HepG2 (cell line): ENCODE measurements around the gene PCAT6. TPM values are rescaled to one million over a fixed set of nuclear protein-coding genes. Genes with fewer than 3 reads are reported as not detected.

Experiments
- BORCS8-MEF2B ChIP-seq: sonication (generic); formaldehyde crosslinking; IDR thresholded peaks from 2 replicates; pipeline ENCODE4 v1.8.0; 2022; ENCODE audit warnings: mild to moderate bottlenecking, missing genetic modification reagents
- DRAP1 ChIP-seq: IDR thresholded peaks from 2 replicates; pipeline ENCODE4 v1.6.1; 2016; ENCODE audit warnings: missing genetic modification reagents, missing compliant biosample characterization
- FOSL1 ChIP-seq: sonication (generic); formaldehyde crosslinking; IDR thresholded peaks from 2 replicates; pipeline ENCODE4 v1.9.0; 2021; ENCODE audit warnings: missing genetic modification reagents, borderline replicate concordance
- GABPB1 ChIP-seq: IDR thresholded peaks from 2 replicates; pipeline ENCODE4 v1.6.1; 2016; ENCODE audit warnings: mild to moderate bottlenecking, missing genetic modification reagents, moderate library complexity, missing compliant biosample characterization
- HDAC2 ChIP-seq: sonication (generic); formaldehyde crosslinking; IDR thresholded peaks from 2 replicates; pipeline ENCODE4 v1.4.0; 2020; ENCODE audit warnings: missing genetic modification reagents
- HMG20A ChIP-seq: IDR thresholded peaks from 2 replicates; pipeline ENCODE4 v1.6.1; 2016; ENCODE audit warnings: borderline replicate concordance
- MAF1 ChIP-seq: sonication (generic); formaldehyde crosslinking; IDR thresholded peaks from 2 replicates; pipeline ENCODE4 v1.5.0; 2020; ENCODE audit warnings: missing genetic modification reagents, borderline replicate concordance
- MAZ ChIP-seq, 2 experiments: sonication (generic) in 1 of 2; formaldehyde crosslinking in 1 of 2; IDR thresholded peaks; 2 replicates each; pipeline versions ENCODE4 v1.5.0 to v1.6.1; 2012 to 2020; ENCODE audit warnings: low read depth in 2 of 2, mild to moderate bottlenecking in 2 of 2, borderline replicate concordance in 1 of 2, improper control_type of control experiment in 1 of 2, low read length in 1 of 2, missing genetic modification reagents in 1 of 2, moderate library complexity in 1 of 2
- MIXL1 ChIP-seq: IDR thresholded peaks from 2 replicates; pipeline ENCODE4 v1.6.1; 2016
- NFATC3 ChIP-seq: sonication (generic); formaldehyde crosslinking; IDR thresholded peaks from 2 replicates; pipeline ENCODE4 v1.5.1; 2020; ENCODE audit warnings: mild to moderate bottlenecking, missing genetic modification reagents
- PHF20 ChIP-seq: sonication (generic); formaldehyde crosslinking; IDR thresholded peaks from 2 replicates; pipeline ENCODE4 v1.5.0; 2020; ENCODE audit warnings: mild to moderate bottlenecking, missing genetic modification reagents
- RARA ChIP-seq: IDR thresholded peaks from 2 replicates; pipeline ENCODE4 v1.6.1; 2016; ENCODE audit warnings: missing genetic modification reagents, missing compliant biosample characterization
- REPIN1 ChIP-seq: sonication (generic); formaldehyde crosslinking; IDR thresholded peaks from 2 replicates; pipeline ENCODE4 v1.8.0; 2022; ENCODE audit warnings: missing genetic modification reagents, low read depth, mild to moderate bottlenecking, borderline replicate concordance
- SALL2 ChIP-seq: sonication (generic); formaldehyde crosslinking; IDR thresholded peaks from 2 replicates; pipeline ENCODE4 v1.8.1; 2023; ENCODE audit warnings: mild to moderate bottlenecking, missing genetic modification reagents, inconsistent platforms
- SCMH1 ChIP-seq: sonication (generic); formaldehyde crosslinking; IDR thresholded peaks from 2 replicates; pipeline ENCODE4 v1.9.0; 2021; ENCODE audit warnings: missing genetic modification reagents, mild to moderate bottlenecking, borderline replicate concordance
- SKI ChIP-seq: fragments of 450-650 bp; IDR thresholded peaks from one replicate; pipeline ENCODE4 v1.6.1; 2018; ENCODE audit warnings: mild to moderate bottlenecking; ENCODE audit not compliant: partially characterized antibody
- SNAPC2 ChIP-seq: sonication (generic); formaldehyde crosslinking; IDR thresholded peaks from 2 replicates; pipeline ENCODE4 v1.8.1; 2022; ENCODE audit warnings: mild to moderate bottlenecking, missing genetic modification reagents
- THAP9 ChIP-seq: sonication (generic); formaldehyde crosslinking; IDR thresholded peaks from 2 replicates; pipeline ENCODE4; 2020; ENCODE audit warnings: missing genetic modification reagents, mild to moderate bottlenecking, borderline replicate concordance
- ZNF124 ChIP-seq: sonication (generic); formaldehyde crosslinking; IDR thresholded peaks from 2 replicates; pipeline ENCODE4 v1.4.0; 2020; ENCODE audit warnings: missing genetic modification reagents
- ZNF232 ChIP-seq: sonication (generic); formaldehyde crosslinking; IDR thresholded peaks from 2 replicates; pipeline ENCODE4 v1.4.0; 2020; ENCODE audit warnings: missing genetic modification reagents, borderline replicate concordance
- ZNF256 ChIP-seq: sonication (generic); formaldehyde crosslinking; conservative IDR thresholded peaks from 2 replicates; pipeline ENCODE4 v1.4.0; 2020; ENCODE audit warnings: missing genetic modification reagents
- ZNF264 ChIP-seq: sonication (generic); formaldehyde crosslinking; IDR thresholded peaks from 2 replicates; pipeline ENCODE4 v1.4.0; 2020; ENCODE audit warnings: missing genetic modification reagents
- ZNF331 ChIP-seq: sonication (generic); formaldehyde crosslinking; IDR thresholded peaks from 2 replicates; pipeline ENCODE4 v1.4.0; 2020; ENCODE audit warnings: missing genetic modification reagents
- ZNF546 ChIP-seq: sonication (generic); formaldehyde crosslinking; conservative IDR thresholded peaks from 2 replicates; pipeline ENCODE4 v1.8.1; 2023; ENCODE audit warnings: mild to moderate bottlenecking, missing genetic modification reagents
- ZNF598 ChIP-seq: sonication (generic); formaldehyde crosslinking; IDR thresholded peaks from 2 replicates; pipeline ENCODE4 v1.5.1; 2020; ENCODE audit warnings: mild to moderate bottlenecking, missing genetic modification reagents, borderline replicate concordance
- ZNF605 ChIP-seq: sonication (generic); formaldehyde crosslinking; IDR thresholded peaks from 2 replicates; pipeline ENCODE4 v1.8.0; 2022; ENCODE audit warnings: mild to moderate bottlenecking, missing genetic modification reagents
- ZNF629 ChIP-seq: sonication (generic); formaldehyde crosslinking; conservative IDR thresholded peaks from 2 replicates; pipeline ENCODE4 v1.5.0; 2020; ENCODE audit warnings: missing genetic modification reagents
- ZNF674 ChIP-seq: sonication (generic); formaldehyde crosslinking; IDR thresholded peaks from 2 replicates; pipeline ENCODE4 v1.5.0; 2020; ENCODE audit warnings: low read depth, mild to moderate bottlenecking, missing genetic modification reagents
- ZNF737 ChIP-seq: sonication (generic); formaldehyde crosslinking; IDR thresholded peaks from 2 replicates; pipeline ENCODE4 v1.5.0; 2020; ENCODE audit warnings: missing genetic modification reagents, mild to moderate bottlenecking, borderline replicate concordance
- polyA plus RNA-seq, 8 experiments: library from polyadenylated mRNA; depleted of rRNA in 3 of 8; stranded (reverse) in 7 of 8; unstranded in 1 of 8; fragments of >200 nt; fragmentation: Illumina TruSeq in 4 of 8; extraction: Trizol in 4 of 8; gene quantifications; 2 replicates each; pipeline versions ENCODE4 v1.2.1 to v1.2.3, GENCODE V29; 2011 to 2016; ENCODE audit warnings: low read depth in 4 of 8, missing spikeins in 1 of 8, mixed read lengths in 1 of 8; ENCODE audit not compliant: insufficient read depth in 1 of 8
- total RNA-seq, 5 experiments: library from RNA; depleted of rRNA; stranded (reverse); fragments of >200 nt; fragmentation: Illumina TruSeq; extraction: Trizol; gene quantifications; 2 replicates each; pipeline ENCODE4 v1.2.3, GENCODE V29; 2016; ENCODE audit warnings: low read depth in 1 of 5

Gene PCAT6
- total and polyA plus RNA-seq, 2 of the 13 experiments (the other 11 are each of a cell fraction or from before 2014, with no cell fraction given) = 0.60 to 4.4 TPM

GRCh38 chr1:202857136-202857610, 46.4 kb downstream of the PCAT6 start (continued):
- TF ChIP-seq ZNF598 (no peak), MIXL1 (CRISPR knock-in tag) (no peak), ZNF124 (CRISPR knock-in tag) (0 out of 2 replicates have a peak, but pooled peaks have one; percentile 35), RARA (CRISPR knock-in tag) (0 out of 2 replicates have a peak, but pooled peaks have one; percentile 17), REPIN1 (CRISPR knock-in tag) (peak; percentile 53; the same call in 1 of the 2 replicates), ZNF546 (CRISPR knock-in tag) (no peak), BORCS8-MEF2B (CRISPR knock-in tag) (0 out of 2 replicates have a peak, but pooled peaks have one; percentile 74), ZNF737 (CRISPR knock-in tag) (no peak), HDAC2 (CRISPR knock-in tag) (peak; percentile 50; the same call in 1 of the 2 replicates), ZNF232 (CRISPR knock-in tag) (no peak), ZNF674 (CRISPR knock-in tag) (no peak), THAP9 (0 out of 2 replicates have a peak, but pooled peaks have one; percentile 55), ZNF605 (peak; percentile 68; the same call in 1 of the 2 replicates), FOSL1 (CRISPR knock-in tag) (no peak), SALL2 (CRISPR knock-in tag) (no peak), HMG20A (CRISPR knock-in tag) (no peak), MAF1 (CRISPR knock-in tag) (peak; percentile 38; the same call in 1 of the 2 replicates), ZNF264 (0 out of 2 replicates have a peak, but pooled peaks have one; percentile 52), ZNF331 (CRISPR knock-in tag) (peak; percentile 79; the same call in 1 of the 2 replicates), NFATC3 (CRISPR knock-in tag) (no peak), MAZ (IDR thresholded peaks at IDR 0.05; ENCODE audit: borderline replicate concordance, low read depth, low read length) (no peak), MAZ (CRISPR knock-in tag; IDR thresholded peaks at IDR 0.05; ENCODE audit: low read depth) (0 out of 2 replicates have a peak, but pooled peaks have one; percentile 56), SKI (no peak), ZNF256 (CRISPR knock-in tag) (no peak), SCMH1 (no peak), PHF20 (CRISPR knock-in tag) (no peak), DRAP1 (CRISPR knock-in tag) (peak; percentile 26; the same call in 1 of the 2 replicates), GABPB1 (CRISPR knock-in tag) (peak; percentile 13; the same call in 1 of the 2 replicates), ZNF629 (CRISPR knock-in tag) (peak; percentile 43; the same call in 1 of the 2 replicates), SNAPC2 (0 out of 2 replicates have a peak, but pooled peaks have one; percentile 57)
